Measurements from ENCODE around the gene CCDC40.

Gene CCDC40

DNA sequence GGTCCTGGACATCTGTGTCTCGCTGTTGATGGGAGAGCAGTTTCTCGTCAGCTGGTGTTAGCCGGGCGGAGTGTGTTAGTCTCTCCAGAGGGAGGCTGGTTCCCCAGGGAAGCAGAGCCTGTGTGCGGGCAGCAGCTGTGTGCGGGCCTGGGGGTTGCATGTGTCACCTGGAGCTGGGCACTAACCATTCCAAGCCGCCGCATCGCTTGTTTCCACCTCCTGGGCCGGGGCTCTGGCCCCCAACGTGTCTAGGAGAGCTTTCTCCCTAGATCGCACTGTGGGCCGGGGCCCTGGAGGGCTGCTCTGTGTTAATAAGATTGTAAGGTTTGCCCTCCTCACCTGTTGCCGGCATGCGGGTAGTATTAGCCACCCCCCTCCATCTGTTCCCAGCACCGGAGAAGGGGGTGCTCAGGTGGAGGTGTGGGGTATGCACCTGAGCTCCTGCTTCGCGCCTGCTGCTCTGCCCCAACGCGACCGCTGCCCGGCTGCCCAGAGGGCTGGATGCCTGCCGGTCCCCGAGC lies 82.9 kb downstream of the CCDC40 start:
- DNase-seq = no peak

DNA sequence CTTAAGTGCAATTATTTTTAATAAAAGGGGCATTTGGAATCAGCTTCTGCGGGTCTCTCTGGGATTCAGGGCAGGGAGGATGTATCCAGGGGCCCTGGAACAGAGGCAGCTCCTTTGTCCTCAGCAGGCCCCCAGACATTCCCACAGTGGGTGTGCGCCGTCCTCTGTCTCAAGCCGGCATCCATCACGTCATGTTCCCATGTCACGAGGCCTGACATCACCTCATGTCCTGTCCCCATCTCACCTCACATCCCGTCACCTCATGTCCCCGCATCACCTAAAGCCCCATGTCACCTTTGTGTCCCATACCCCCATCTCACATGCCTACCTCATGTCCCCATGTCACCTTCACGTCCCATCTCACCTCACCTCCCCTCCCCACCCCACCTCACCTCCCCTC lies 83.4 kb downstream of the CCDC40 start:
- no peak for DNase-seq

DNA sequence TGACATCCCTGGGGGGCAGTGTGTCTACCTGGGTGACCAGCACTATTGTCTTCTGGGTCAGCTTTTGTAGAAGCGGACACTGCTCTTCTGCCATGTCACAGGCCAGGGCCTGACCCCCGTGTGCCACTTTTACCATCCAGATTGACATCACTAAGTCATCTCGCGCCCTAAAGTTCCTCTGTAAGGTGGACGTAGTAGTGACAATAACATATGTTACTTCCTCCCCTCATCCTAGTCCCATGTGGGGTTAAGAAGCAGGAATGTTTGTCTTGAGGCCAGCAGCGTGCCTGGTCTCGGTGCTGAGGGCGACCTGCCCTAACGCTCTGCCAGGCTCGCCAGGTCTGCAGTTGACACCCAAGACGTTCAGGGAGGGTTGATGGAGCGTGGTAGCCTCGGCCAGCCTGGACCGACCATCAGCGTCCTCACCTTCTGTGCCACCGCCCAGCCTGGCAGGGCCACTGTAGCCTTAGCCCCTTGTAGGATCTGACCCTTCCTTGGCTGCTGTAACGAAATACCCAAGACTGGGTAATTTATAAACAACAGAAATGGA lies 85.7 kb downstream of the CCDC40 start:
- no peak for DNase-seq

DNA sequence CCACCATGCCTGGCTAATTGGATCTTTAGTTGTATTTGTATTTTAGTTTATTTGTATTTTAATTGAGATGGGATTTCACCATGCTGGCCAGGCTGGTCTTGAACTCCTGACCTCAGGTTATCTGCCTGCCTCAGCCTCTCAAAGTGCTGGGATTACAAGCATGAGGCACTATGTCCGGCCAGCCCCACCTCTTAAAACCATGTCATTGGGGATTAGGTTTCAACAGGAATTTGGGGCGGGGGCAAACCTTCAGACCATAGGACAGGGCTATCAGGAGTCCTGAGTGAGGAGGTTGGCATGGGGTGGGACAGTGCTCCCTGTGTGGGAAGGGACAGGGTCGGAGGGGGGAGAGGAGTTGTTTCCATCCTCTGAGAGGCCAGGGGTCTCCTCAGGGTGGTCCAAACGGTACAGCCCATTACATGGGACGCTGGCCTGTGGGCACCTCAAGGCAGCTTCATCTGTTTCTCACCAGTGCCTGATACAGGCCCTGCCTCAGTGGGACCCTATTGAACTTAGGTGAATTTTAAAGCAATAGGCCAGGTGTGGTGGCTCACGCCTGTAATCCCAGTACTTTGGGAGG lies 86.6 kb downstream of the CCDC40 start:
- DNase-seq = no peak

DNA sequence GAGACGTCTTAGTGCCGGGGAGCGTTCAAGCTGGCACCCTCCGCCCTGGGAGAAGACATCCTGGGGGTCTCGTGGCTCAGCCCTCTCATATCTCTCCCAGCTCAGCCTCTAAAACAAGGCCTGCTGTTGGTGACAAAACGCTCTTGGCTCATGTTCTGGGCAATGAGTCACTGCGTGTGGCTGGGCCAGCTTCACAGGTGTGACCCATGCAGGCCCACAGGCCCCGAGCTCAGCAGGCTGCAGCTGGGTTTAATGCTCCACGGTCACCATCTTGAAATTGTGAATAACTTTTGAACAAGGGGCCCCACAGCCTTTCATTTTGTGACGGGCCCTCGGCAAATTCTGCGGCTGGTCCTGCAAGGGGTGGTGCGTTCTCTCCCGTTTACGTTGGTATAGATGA lies 87.3 kb downstream of the CCDC40 start:
- DNase-seq = no peak

DNA sequence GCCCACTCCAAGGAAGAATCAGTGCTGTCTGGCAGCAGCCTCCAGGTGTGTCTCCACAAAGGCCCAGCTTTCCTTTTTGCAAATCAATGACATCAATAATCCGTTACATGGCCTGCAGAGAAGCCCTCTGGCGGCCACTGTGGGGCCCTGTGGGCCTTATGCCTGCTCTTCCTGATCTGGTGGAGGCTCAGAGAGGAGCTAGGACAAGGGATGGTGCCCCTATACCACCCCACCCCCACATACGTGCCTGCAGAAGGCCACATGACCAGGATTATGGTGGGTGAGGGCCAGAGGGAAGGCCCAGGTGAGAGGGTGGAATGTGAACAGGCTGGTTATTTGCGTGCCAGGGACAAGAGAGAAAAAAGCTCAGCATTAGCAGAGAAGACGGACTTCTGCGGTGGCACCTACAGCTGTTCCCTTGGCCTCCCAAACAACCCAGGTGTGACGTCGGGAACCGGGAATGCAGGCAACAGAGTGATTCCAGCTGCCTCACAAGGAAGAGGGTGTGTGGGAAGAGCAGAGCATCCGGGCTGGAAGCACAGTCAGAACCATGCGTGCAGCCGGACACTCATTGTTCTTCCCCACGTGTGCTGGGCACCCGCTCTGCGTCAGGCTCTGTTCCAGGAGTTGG lies 88.0 kb downstream of the CCDC40 start:
- peak; percentile 36 for DNase-seq

DNA sequence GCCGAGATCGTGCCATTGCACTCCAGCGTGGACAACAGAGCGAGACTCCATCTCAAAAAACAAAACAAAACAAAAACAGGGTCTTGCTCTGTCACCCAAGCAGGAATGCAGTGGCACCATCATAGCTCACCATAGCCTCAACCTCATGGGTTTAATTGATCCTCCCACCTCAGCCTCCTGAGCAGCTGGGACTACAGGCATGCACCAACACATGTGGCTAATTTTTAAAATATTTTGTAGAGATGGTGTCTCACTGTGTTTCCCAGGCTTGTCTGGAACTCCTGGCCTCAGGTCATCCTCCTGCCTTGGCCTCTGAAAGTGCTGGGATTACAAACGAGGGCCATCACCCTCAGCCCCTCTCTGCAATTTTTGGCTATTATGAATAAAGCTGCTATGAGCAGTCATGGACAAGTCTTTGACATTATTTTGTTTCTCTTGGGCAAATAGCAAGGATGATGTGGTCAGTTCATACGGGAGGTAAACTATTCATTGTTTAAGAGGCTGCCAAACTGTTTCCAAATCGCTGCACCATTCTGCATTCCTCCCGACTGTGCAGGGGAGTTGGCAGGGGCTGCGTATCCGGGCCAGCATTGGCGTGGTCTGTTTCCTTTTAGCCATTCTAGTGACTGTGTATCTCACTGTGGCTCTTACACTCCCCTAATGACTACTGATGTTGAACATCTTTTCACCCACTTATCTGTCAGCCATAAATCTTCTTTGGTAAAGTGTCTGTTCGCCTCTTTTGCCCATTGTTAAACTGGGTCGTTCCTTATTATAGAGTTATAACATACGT lies 89.4 kb downstream of the CCDC40 start:
- no peak for DNase-seq

DNA sequence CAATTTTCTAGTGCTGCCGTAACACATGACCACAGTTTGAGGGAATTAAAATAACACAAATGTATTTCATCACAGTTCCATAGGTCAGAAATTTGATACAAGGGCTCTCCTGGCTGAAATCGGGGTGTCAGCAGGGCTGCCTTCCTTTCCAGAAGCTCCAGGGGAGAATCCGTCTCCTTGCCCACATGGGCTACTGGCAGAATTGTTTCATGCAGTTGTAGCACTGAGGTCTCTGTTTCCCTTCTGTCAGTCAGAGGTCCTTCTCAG lies 89.9 kb downstream of the CCDC40 start:
- DNase-seq = no peak

DNA sequence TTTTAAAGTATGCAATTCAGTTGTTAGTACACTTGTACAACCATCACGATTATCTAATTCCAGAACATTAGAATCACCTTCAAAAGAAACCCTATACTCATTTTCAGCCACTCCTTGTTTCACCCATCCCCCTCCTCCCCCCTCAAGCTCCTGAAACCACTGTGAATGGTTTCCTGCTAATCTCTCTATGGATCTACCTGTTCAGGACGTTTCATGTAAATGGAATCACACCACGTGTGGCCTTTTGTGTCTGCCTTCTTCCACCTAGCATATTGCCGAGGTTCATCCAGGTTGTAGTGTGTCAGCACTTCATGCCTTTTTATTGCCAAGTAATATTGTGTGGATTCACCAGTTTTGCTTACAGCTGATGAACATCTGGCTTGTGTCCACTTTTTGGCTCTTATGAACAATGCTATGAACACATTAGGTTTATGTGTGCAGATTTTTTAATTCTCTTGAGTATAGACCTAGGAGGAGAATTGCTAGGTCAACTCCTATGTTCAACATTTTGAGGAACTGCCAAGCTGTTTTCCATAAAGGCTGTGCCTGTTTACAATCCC lies 92.6 kb downstream of the CCDC40 start:
- DNase-seq = no peak

DNA sequence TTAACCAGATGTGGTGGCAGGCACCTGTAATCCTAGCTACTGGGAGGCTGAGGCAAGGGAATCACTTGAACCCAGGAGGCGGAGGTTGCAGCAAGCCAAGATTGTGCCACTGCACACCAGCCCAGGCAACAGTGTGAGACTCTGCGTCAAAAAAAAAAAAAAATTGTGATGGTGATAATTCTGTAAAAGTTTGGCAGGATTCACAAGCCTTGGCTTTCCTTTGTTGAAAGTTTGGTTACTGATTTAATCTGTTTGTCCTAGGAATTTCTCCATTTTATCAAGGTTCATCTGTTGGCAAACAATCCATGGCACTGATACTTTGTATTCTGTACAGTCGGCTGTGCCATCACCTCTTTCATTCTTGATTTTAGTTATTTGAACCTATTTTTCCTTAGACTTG lies 94.5 kb downstream of the CCDC40 start:
- DNase-seq = no peak

DNA sequence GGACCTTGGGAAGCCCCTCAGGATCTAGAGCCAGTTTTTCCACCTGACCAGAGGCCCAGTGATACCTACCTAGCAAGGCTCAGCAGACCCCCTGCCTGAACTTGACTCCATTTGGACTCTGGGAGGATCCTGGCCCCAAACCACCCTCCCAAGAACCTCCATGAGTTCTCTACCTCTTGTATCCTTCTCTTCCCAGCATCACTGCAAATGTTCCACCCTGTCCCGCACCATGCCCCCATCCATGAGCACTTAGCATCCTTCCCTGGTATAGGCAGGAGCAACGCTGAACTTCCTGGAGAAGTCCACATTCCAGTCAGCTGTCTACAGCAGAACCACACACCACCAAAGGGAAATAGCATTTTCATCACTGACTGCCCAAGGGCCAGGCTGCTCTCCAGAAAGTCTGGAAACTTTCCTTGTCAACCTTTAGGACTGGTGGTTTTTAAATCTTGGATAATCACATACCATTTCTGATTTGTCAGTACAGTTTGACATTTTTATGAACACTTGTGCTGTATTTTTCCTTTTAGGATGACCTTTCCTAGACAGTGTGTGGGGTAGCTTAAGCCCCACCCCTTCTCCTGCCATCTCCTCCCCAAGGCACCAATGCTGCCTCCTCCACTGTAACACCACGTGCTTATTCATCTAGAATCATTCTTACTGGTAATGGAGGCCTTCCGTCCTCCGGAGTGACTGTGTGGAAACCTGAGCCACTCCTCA lies 96.6 kb downstream of the CCDC40 start:
- no peak for DNase-seq

DNA sequence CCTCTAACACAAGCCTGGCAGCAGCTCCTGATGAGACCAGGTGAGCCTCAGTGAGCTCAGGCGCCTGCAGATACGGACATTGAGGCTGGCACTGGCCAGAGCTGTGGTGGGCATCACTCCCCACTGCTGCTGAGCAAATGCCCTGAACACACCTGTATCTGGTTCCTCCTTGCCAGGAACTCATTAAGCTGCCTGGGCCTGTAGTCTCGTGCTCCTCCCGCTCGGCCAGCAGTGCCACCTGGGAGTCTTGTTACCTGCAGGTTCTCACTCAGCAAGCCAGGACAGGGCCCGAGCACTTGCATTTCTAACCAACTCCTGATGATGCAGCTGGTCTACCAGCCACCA lies 97.2 kb downstream of the CCDC40 start:
- DNase-seq = no peak

DNA sequence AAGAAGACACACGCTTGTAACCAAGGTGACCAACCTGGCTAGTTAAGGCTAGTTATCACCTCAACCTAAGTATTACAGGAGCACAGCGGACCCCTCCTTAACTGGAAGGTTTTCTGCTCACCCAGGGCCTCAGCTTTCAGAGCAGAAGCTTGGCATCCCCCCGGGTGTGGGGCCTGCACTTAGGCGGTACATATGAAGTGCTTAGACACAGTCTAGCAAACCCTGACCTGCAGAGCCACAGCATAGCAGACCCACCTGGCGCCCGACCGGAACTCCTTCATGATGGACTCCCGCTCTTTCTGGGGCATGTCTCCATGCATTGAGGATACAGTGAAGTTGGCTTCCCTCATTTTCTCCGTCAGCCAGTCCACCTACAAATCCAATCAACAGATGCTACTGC lies 100.7 kb downstream of the CCDC40 start:
- no peak for DNase-seq

DNA sequence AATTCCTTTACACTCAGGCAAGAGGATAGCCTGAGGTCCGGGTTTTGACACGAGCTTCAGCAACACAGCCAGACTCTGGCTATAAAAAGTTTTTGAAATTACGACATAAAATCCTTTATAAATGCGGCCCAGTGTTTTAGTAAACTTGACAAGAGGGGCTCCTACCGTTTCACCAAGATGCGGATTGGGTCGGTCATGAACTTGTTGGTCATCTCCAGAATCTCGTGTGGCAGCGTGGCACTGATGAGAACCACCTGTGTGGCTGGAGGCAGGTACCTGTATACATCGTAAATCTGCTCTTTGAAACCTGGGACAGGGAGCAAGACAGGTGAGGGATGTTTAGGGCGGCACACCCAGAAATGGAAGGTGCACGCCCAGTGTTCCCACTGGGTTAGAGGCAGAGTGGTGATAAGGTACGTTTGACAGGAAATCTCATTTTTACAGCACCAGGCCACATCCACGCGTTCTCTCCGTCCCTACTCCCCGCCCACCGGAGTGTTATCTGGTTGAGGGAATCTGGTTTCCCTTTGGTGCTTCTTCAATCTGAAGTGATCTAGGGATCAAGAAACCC lies 102.5 kb downstream of the CCDC40 start:
- DNase-seq = no peak

DNA sequence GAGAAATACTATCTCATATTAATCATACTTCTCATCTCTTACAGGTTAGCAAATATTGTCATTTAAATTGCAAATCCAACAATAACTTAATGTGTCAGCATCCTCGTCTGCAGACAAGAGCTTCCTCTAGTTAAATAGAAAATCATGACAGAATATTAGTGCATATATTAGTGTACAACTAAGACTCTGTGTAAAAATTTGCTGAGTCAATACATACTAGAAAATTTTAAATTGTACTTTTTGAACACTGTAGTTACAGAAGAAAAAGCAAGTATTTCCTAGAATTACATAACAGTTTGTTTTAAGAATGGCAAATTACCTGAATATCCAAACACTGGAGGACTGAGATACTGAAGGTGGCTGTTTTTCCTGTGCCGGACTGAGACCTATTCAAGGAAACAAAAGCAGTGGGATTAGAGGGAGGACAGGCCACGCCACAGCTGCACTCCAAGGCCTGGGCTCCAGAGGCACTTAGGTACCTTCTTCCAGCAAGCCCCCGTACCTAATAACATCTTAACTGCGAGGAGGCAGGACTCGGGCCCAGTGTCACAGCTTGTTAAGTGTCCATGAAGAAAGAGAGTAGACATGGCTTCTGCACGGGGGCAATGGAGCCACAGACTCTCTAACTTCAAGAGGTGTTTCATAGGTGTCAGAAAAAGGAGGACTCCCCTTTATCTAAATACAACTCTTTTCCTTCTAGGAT lies 105.2 kb downstream of the CCDC40 start:
- no peak for DNase-seq

DNA sequence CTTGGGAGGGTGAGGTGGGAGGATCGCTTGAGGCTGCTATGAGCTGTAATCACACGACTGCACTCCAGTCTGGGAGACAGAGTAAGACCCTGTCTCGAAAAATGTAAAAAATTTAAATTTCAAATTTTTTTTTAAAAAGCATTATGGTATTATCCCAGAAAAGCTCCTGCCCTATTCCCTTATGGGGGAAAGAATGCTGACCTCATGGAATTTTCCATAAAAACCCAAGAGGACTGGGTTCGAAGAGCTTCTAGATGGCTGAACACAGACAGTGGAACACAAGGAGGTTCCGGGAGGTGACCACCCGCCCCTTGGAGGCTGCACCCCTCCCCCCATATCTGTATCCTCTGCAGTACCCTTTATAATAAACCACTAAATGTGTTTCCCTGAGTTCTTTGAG lies 106.5 kb downstream of the CCDC40 start:
- no peak for DNase-seq

DNA sequence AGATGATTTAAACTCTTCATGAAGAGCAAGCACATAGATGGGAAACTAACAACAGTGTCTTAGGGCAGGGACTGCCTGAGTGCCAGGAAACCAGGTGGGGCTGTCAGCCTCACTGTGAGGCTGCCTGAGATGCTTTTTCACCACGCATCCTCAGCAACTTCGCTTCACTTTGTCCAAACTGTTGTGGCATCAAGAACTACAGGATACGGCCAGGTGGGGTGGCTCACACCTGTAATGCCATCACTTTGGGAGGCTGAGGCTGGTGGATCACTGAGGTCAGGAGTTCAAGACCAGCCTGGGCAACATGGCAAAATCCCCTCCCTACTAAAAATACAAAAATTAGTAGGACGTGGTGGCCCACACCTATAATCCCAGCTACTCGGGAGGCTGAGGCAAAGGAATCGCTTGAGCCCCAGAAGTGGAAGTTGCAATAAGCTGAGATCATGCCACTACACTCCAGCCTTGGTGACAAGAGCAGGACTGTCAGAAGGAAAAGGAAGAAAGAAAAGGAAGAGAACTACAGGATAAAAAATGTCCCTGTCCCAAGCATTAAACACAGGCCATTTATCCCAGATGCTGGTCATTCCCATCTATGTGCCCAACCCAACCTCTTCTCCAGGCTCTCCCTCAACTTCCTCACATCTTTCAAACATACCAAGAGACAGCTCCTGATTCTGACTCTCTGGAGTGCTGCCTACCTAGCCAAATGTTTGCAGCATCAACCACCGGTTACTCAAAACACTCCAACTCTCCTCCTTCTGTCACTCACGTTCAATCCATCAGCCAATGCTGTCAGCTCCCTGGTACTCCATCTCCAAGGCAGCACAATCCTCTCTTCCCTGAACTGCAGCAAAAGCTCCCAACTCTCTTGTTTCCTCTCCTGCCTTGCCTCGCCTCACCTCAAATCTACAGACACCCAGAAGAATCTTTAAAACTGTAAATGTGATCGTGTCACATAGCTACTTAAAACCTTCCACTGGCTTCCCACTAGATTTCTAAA lies 108.9 kb downstream of the CCDC40 start:
- DNase-seq = no peak

DNA sequence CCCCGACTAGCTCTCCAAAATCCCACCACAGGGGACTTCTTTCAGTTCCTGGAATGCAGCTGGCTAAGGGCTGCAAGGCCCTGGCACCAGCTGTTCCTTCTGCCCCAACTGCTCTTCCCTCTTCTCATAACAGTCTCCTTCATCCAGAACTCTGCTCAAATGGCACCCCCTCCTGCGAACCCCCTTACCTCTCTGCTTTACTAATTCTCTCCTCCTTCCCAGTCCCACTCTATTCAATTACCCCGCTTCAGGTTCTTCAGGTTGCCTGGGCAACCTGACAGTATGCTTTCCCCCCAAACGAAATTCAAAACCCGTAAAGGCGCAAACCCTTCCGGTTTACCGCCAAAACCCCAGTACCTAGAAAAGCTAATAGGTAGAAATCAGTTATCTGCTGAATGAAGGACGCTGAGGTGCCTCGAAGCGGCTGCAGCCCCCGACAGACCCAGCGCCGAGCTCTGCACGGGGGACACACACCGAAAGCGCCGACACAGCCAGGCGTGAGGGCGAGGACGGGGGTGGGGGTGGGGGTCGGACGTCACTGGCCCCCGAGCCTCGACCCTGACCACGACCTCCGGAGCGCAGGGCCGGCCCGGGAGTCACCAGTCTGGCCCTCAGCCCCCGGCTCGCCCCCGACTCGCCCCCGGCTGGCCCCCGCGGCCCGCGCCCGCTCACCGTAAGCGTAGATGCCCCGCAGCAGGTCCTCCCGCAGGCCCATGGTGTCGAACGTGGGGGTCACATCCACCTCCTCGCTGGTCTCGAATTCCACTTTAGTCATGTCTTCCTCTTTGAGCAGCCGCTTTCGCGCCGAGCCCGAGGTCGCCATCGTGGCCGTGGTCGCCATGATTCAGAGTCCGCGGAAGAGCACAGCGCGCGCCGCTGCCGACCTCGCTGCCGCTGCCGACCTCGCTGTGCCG lies 109.9 kb downstream of the CCDC40 start:
- no peak for DNase-seq

DNA sequence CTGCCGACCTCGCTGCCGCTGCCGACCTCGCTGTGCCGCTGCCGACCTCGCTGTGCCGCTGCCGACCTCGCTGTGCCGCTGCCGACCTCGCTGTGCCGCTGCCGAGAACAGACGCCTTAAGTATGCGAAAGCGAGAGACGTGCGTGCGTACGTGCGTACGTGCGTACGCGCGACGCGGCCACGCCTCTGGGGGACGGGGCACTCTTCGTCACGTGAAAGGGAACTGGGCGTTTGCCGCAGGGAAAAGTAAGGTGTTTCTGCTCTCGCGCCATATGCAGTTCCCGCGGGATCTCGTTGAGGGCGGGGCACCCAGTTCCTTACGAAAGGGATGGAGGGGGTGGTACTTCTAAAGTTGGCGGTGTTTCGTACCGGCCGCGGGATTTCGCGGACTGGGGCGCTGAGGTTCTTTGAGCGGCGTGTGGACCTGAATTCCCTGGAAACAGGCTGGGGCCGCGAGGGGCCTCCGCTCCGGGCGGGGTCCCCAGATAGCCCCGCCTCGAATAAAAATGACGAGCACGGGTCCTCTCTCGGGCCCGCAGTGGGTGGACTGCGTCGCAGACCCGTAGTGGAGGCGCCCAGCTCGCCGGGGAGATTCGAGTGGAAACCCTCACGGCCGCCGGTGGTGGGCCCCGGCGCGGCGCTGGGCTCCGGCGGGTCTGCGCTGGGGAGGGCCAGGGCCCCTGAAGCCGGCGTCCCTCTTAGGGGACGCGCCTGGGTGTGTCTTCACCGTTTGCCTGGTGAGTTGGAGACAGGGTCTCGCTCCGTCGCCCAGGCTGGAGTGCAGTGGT lies 110.8 kb downstream of the CCDC40 start, which contains the start of gene EIF4A3:
EIF4A3 (minus strand) TSS at position 94 of the 788 bp plus-strand sequence. CDS start 167 bp downstream, outside the sequence.
- DNase-seq = peak; percentile 99
